ENCODE results near the gene PIRT. TPM values are rescaled to one million over a fixed set of nuclear protein-coding genes. Genes with fewer than 3 reads are reported as not detected.

Gene PIRT
- polyA plus RNA-seq, 1 of the 3 experiments (the other 2 are of a cell fraction): not detected

- TF ChIP-seq CTCF (IDR thresholded peaks at IDR 0.05): no peak
- no peak for TF ChIP-seq USF2 (IDR thresholded peaks at IDR 0.05; ENCODE audit: borderline replicate concordance, low read depth, low read length)
- no peak for TF ChIP-seq GABPA (IDR thresholded peaks at IDR 0.05; ENCODE audit: low read depth)
- TF ChIP-seq FOSL2 (IDR thresholded peaks at IDR 0.05; ENCODE audit: borderline replicate concordance, low read depth): no peak
- TF ChIP-seq IRF3 (IDR thresholded peaks at IDR 0.05; ENCODE audit: low read depth, low read length): no peak
- TF ChIP-seq FOXM1 (IDR thresholded peaks at IDR 0.05; ENCODE audit: low read depth): no peak
- no peak for TF ChIP-seq TEAD4 (IDR thresholded peaks at IDR 0.05; ENCODE audit: borderline replicate concordance, insufficient read depth)
- no peak for TF ChIP-seq EZH2phosphoT487 (IDR thresholded peaks at IDR 0.05; ENCODE audit: borderline replicate concordance, low read depth)
- no peak for TF ChIP-seq FOXJ3 (CRISPR knock-in tag; IDR thresholded peaks at IDR 0.05)
- no peak for TF ChIP-seq USF1 (IDR thresholded peaks at IDR 0.05; ENCODE audit: borderline replicate concordance, low read depth)
- no peak for TF ChIP-seq JUND (IDR thresholded peaks at IDR 0.05)
- TF ChIP-seq MXI1 (IDR thresholded peaks at IDR 0.05; ENCODE audit: low read depth, low read length): no peak
- no peak for TF ChIP-seq YY1 (IDR thresholded peaks at IDR 0.05; ENCODE audit: low read depth)
- no peak for TF ChIP-seq RXRA (IDR thresholded peaks at IDR 0.05; ENCODE audit: borderline replicate concordance, low read depth)
- TF ChIP-seq NFIC (IDR thresholded peaks at IDR 0.05; ENCODE audit: borderline replicate concordance): no peak
- no peak for TF ChIP-seq RFX5 (IDR thresholded peaks at IDR 0.05; ENCODE audit: low read length)
- no peak for TF ChIP-seq NRF1 (IDR thresholded peaks at IDR 0.05; ENCODE audit: low read depth, low read length)
- Histone ChIP-seq H3F3A (replicated peaks; ENCODE audit: insufficient read depth) (no peaks in the 10 kb centered on the region), H3K27me3 (ENCODE audit: insufficient read depth) (no peaks in the 10 kb centered on the region), H2AFZ (ENCODE audit: low read depth) (no peak overlapping the region), H3K36me3 (replicated peaks in 1 of 2; ENCODE audit: control insufficient read depth in 1 of 2, insufficient read depth in 2 of 2, low read length in 1 of 2) (no peaks in the 10 kb centered on the region), H3K9me2 (no peaks in the 10 kb centered on the region), H3K4me1 (ENCODE audit: control insufficient read depth in 1 of 2, insufficient read depth in 2 of 2, low read depth in 1 of 2, low read length in 1 of 2) (peaks cover 0 to 10% of the 10 kb centered on the region in 2 experiments; a peak in 1 of 4 replicates), H3K79me2 (ENCODE audit: insufficient read depth) (no peaks in the 10 kb centered on the region), H3K4me2 (no peak overlapping the region), H4K20me1 (ENCODE audit: insufficient read depth) (no peaks in the 10 kb centered on the region), H3K9me3 (no peaks in the 10 kb centered on the region), H3K4me3 (ENCODE audit: low read depth in 2 of 2, low read length in 1 of 2) (no peak overlapping the region), H3K9ac (no peak overlapping the region), H3K27ac (ENCODE audit: low read depth in 2 of 2, low read length in 1 of 2) (no peak overlapping the region)
- ChIA-PET CTCF (interaction anchor here (1.1 to 3.0 kb wide), 6 partner anchors 10 to 72 kb away, joined by 3 to 17 read pairs (median 6); no protein-coding TSS in a partner anchor), POLR2A (no interaction called here)
- 49% methylated on average over 2 of the region's 2 CpGs for WGBS (ENCODE audit: low lambda C conversion rate)
- no peak for DNase-seq
Measured at GRCh38 chr17:10773391-10773790, 64.5 kb downstream of the PIRT start.

Small RNA genes lying within 50 kb of the gene (small RNA-seq; reads per million reads assigned to genes)
- gene AC015908.2 (0 to 3.1 (median 0) reads per million in 7 experiments), gene RNU6-1065P (0 reads per million in 7 experiments), gene TMEM238L (0 to 0.52 (median 0) reads per million in 7 experiments)

Other genes with a start within 250 kb of the PIRT start
- 2.7 and 3.4 TPM in 2 replicates for gene MYH3, start 180.8 kb downstream of the PIRT start, polyA plus RNA-seq (2012; rRNA removed)
- gene SCO1, start 140.6 kb downstream of the PIRT start, polyA plus RNA-seq (2012; rRNA removed): 28.6 and 32.7 TPM in 2 replicates
- 7.6 and 10.8 TPM in 2 replicates for gene ADPRM, start 140.5 kb downstream of the PIRT start, polyA plus RNA-seq (2012; rRNA removed)
- 2.7 and 3.1 TPM in 2 replicates for gene TMEM220, start 108.1 kb downstream of the PIRT start, polyA plus RNA-seq (2012; rRNA removed)
- not detected in 2 replicates for gene TMEM238L, start 34.0 kb downstream of the PIRT start, polyA plus RNA-seq (2012; rRNA removed)